Posterior vena cava (tissue), 2 donors: ENCODE data around the gene LY6G5C. TPM values are rescaled to one million over a fixed set of nuclear protein-coding genes. Genes with fewer than 3 reads are reported as not detected.

Experiments
- DNase-seq: peaks from one replicate; pipeline ENCODE4 v3.0.0-alpha.2; 2020; ENCODE audit warnings: low spot score
- intact Hi-C, 2 donors: fragments of 100-400 bp; cut with DNase I; formaldehyde crosslinking; loops; one replicate each; pipeline versions ENCODE4 v1.14.1 to v1.14.2; 2022 to 2023
- long read RNA-seq, 2 donors: library from polyadenylated mRNA; unstranded; transcript quantifications; one replicate each; pipeline ENCODE4 v2.0.0, GENCODE V29; 2020 to 2021
- total RNA-seq, 2 donors: library from RNA; stranded (reverse); fragmentation: NEBNext Ultra II Directional; extraction: Animal tissue kit (Norgen Biotek cat#: 25700); gene quantifications; one replicate each; pipeline ENCODE4 v1.2.1, GENCODE V29; 2021
- donor health status: DM: yes; HTN: yes; CAD: no.
- donor health status: DM: yes; HTN: yes; CAD: no.

LY6G5C gene, protein sequence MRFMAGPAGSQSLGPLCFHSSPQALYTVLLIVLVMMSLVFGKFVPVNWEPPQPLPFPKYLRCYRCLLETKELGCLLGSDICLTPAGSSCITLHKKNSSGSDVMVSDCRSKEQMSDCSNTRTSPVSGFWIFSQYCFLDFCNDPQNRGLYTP
- total RNA-seq = 1 to 10 TPM; 1.7 to 1.9 TPM
- long read RNA-seq, donor 1 = 0 reads
- long read RNA-seq, donor 2, partial matches to known transcripts = 0 of 2 reads
- long read RNA-seq, donor 2, other reads (novel, unspliced or antisense) = 1 of 2 reads

DNA sequence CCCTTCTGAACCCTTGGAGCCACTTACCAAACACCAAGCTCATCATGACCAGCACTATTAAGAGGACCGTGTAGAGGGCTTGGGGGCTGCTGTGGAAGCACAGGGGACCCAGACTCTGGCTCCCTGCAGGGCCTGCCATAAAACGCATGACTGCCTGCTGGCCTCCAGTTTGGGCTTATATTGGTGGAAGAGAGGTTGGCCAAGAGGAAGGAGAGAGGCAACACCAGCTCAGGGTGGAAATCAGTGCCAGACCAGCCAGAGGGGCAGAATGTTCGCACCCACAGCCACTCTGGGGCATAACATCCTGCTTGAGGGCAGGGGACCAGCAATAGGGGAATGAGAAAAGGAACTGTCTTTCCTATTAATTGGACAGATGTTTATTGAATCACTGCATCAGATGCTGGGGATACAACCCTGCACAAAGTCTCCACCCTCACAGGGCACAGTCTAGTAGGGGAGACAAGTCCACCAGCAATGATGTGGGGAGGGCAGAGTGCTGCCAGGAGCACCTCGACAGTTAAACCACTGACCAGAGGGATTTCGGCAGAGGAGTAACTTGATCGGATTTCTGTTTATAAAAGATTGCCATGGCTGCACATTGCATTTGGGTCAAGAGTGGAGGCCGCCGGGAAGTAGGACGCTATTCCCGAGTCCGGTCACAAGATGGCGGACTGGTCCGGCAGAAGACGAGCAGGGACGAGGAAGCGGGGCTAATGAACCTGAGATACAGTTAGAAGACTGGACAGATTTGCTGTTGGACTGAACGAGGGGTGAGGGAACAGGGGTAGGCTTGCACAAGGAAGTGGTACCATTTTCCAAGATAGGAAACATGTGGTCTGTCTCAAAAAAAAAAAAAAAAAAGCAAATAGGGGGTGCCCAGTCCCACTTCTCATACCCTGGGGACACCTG, at the start of gene LY6G5C:
LY6G5C (minus strand) TSS at position 842 of the 909 bp plus-strand sequence; CDS start at position 148, 694 bp downstream.
- DNase-seq = peak; percentile 95
- intact Hi-C loops = loop anchor here (5.0 to 10.0 kb wide), 2 partner anchors 152 to 154 kb away; no protein-coding TSS in a partner anchor

DNA sequence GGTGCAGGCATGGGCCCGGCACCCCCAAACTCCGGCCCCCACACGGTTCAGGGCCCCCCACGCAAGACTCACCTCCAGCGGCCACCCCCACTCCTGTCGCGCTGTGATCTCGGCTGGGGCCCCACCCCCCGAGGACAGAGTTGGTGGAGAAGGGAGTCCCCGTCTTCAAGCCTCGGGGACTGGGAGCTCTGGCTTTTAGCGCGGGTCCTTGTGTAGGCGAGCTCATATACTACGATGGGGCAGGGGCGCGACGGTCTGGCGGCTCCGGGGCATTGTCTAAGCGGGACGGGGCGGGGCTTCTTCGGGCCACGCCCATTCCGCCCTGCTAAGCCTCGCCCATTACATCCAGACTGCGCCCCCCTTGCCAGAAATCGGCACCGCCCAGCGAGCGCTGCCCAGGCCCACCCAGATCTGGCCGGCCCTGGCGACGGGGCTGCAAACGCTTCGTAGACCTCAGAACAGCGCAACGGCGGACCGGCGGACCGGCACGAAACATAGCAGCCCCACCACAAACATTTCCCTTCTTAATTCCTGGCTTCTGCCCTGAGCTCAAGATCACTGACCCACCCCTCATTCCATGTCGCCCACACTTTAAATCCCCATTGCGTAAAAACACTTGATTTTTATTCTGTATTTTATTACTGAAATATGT, 49.2 kb upstream of the LY6G5C start:
- intact Hi-C loops = loop anchor here (10.0 kb wide), 2 partner anchors 65 to 725 kb away; partner anchors contain the start of gene VARS1 (in 2 of the 2)
- peak; percentile 97 for DNase-seq

DNA sequence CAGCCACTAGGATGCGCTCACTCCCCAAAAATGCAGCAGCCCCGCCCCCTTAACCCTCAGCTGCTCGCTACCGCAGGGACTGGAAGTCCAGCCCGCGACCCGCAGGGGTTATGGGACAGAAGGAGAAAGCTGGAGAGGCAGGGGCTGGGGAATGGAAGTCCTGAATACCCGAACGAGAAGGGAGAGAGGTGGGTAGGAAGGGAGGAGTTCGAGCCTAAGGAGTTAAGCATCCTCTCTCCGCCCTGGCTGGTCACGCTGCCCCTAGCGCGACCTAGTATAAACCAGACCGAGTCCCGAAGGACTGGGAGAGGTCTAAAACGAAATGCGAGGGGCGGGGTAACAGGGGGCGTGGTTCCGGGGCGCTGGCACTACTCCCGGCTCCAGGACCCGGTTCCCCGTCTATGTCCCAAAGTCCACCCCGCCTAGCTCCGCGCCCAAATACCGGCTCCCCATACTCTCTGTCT, 48.7 kb upstream of the LY6G5C start:
- intact Hi-C loops = loop anchor here in 1 of 2 donors (10.0 kb wide), 2 partner anchors 65 to 725 kb away; partner anchors contain the start of gene VARS1
- peak; percentile 98 for DNase-seq

DNA sequence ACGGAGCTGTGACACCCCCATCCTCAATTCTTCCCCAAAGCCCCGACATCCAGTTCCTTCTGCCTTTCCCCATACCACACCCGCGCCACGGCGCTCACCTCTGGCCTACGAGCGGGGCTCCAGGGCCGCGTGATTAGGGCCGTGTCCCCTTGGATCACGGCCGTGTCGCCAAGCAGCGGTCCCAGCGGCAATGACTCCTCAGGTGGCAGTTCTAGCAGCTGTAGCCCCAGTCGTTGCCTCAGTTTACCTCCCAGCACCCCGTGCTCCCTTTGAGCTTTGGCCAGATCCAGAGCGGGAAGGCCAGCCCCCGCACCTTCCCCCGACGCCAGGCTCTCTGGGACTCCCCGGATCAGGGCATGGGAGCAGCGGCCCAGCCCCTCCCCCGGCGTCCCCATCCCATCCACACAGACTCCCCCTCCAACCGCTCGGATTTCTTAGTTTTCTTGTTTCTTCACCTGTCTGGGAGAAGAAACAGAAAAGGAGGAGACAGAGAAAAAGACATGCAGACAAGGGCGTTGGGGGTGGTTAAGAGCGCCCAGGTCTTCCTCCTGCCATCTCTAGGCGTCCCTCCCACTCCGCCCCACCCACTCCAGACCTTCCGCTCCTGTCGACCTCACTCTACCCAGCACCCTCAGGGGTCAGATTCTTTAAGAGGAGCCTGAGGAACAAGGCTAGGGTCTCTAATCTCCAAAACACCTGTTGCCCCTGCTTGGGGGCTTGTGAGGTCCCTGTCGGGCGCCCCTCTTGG, 48.1 kb upstream of the LY6G5C start, which contains the start of gene DDAH2:
DDAH2 (minus strand) TSS at position 533 of the 748 bp plus-strand sequence; CDS start at position 395, 138 bp downstream.
- peak; percentile 85 for DNase-seq
- intact Hi-C loops = loop anchor here in 1 of 2 donors (10.0 kb wide), 2 partner anchors 66 to 724 kb away; partner anchors contain the start of gene VARS1

DNA sequence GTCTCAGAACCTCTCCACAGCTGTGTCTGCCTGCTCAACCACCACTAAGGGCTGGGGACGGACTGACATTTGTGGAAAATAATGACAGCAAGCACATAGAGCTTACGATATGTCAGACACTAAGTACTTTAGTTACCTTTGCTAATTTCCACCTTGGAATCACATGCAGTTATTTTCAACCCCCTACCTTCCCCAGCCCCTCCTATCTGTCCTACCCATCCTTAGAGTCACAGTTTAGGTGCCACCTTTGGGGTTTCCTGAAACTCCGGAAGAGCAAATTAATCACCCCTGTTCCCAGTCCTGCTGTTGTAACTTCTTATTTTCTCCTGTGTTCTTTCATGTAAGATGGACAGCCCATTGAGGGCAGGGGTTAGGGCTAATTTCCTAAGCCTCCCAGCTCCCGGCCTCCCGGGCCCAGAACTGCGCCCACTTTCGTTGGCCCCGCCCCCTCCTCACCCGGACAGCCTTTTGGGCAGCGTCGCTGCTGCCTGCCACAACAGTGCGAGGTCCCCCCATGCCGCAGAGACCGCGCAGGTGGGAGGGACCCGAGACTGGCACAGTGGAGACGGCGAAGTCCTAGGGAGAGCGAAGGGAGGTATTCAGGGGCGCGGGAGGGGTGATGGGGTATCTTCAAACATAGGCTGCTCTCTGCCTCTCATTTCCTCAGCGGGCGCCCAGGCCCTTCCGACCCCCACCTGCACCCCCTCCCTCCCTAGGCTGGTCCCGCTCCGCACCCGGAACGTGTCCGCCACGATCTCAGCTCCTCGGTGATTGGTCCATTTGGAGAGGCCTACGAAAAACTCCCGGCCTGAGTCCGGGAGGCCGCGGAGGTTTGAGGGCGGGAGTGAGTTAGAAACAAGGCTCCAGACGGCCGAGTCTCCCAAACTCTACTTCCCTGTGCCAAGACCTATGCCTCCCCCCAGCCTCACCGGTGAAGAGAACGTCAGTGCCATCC, 47.1 kb upstream of the LY6G5C start:
- intact Hi-C loops = loop anchor here in 1 of 2 donors (10.0 kb wide), 2 partner anchors 67 to 723 kb away; partner anchors contain the start of gene VARS1
- no peak for DNase-seq

DNA sequence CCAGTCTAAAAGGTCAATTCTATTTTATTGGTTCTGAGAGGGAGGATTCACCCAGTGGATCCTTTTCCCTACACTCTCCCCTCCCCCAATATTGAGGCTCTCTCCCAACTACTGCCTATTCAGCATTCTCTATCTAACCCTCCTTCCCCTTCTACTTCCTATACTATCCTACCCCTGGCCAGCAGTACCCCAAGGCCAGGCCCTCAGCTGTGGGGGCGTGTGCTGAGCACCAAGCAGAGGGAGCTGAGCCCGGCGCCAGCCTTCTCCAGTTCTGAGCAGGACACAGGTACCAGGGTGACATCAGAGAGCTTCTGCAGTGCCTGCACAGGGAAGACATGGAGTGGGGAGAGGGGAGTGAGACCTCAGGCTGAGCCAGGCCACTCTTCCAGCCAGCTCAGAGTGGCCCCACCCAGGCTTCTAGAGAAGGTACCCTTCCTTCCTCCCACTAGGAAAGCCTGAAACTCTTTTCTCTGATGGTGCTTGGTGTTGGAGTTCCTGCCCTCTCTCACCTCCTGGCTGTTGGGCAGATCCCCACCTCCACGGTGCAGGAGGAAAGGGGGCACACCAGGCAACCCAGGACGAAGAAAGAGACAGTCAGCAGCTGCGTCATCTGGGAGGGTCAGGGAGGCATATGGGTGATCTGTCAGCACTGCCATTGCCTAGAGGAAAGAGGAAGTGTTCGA, 46.3 kb upstream of the LY6G5C start:
- DNase-seq = no peak
- intact Hi-C loops = loop anchor here in 1 of 2 donors (10.0 kb wide), 2 partner anchors 68 to 722 kb away; partner anchors contain the start of gene VARS1

DNA sequence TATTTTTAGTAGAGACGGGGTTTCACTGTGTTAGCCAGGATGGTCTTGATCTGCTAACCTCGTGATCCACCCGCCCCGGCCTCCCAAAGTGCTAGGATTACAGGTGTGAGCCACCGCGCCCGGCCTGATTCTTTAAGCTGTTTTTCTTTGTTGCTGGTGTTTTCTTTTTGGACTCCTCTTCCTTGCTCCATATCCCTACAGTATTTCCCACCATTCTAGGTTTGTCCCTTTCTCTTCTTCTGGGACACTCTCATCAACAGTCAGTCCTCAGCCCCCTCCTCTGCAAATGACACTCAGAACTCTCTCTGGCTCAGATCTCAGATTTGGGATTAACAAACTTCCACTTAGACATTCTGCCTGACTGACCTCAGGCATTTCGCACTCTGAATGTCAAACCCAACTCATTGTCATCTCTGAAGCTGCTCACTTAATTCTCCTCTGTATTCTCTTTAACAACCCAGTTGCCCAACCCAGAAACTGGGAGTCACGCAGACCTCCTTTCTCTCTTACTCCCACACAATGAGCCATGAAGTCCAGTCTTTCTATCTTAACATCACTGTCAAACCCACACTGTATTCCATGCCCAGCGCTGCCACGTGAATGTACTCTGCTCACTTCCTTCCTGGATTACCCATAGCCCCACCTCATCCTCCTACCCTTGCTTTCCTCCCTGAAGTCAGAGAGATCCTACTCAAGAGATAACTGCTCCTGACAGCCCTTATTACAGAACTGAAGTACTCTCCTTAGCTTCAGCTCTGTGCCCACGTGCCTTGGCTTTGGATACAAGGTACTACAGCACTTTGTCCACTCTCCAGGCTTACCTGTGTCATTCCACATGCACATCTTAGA, 44.9 kb upstream of the LY6G5C start:
- no peak for DNase-seq
- intact Hi-C loops = loop anchor here in 1 of 2 donors (10.0 kb wide), 2 partner anchors 69 to 721 kb away; partner anchors contain the start of gene VARS1

DNA sequence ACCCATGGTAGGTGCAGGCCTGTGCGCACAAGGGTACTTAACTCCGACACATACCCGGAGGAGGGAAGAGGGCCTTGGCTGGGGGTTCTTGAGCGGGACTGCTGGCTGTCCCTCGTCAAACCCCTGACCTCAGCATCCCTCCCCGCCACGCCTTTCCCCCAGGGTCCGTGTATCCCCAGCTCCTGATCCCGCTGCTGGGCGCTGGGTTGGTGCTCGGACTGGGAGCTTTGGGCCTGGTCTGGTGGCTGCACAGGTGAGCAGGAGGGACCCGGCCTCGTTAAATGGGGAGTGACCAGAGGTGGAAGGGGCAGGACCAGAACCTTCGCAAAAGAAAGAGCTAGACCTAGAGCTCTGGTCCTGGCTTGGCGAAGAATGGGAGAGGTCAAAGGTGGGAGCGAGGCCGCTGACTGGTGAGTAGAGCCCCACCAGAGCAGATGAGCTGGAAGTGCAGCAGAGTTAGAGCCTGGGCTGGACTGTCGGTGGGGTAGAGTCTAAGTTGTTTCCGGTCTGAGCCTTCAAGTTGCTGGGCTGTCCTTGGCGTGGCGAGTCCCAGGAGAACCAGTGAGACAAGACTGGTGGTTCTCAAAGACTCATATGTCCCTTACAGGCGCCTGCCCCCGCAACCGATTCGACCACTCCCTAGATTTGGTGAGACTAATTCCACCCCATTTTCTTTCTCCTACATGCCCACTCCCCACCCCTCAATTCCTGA, 43.3 kb upstream of the LY6G5C start:
- DNase-seq = no peak
- intact Hi-C loops = loop anchor here in 1 of 2 donors (1.0 to 10.0 kb wide), 3 partner anchors 32 to 719 kb away; partner anchors contain the start of gene VARS1

DNA sequence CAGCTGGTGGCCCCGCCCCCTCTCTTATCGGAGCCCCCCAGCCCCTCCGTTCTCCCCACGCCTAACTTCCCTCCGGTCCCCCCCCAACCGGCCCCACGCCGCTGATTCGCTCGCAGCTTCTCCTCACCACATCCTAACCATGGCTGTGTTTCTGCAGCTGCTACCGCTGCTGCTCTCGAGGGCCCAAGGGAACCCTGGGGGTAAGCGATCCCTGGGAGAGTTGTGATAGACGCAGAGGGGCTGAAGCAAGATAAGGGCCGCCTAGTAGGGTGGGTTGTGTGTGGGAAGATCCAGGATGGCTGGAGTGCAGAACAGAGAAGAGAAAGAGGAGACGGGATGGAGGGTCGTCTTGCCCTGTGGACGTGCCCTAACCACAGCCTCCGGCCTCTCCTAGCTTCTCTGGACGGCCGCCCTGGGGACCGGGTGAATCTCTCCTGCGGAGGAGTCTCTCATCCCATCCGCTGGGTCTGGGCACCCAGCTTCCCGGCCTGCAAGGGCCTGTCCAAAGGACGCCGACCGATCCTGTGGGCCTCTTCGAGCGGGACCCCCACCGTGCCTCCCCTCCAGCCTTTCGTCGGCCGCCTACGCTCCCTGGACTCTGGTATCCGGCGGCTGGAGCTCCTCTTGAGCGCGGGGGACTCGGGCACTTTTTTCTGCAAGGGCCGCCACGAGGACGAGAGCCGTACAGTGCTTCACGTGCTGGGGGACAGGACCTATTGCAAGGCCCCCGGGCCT, 42.5 kb upstream of the LY6G5C start, which contains the start of gene MPIG6B:
MPIG6B (plus strand) TSS at position 129 of the 735 bp plus-strand sequence; CDS start at position 140, 11 bp downstream.
- no peak for DNase-seq
- intact Hi-C loops = loop anchor here in 1 of 2 donors (1.0 to 10.0 kb wide), 3 partner anchors 33 to 719 kb away; partner anchors contain the start of gene VARS1

DNA sequence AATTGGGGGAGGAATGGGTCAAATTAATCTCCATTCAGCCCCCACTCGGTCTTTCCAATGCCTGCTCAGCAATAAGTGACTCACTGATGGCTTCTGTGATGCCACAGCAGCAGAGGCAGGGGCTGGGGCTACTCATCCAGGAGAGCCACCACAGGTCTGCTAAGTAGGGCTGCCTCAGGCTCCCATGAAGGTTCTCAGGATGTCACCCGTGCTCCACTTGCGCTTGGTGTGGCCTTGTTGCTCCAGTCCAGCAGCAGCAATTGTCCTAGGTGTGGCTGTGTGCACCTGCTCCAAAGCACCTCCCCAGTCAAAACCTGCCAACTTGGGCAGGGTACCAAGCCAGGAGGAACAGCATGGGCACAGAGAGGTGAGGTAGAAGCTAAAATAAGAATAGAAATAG, 41.3 kb upstream of the LY6G5C start:
- intact Hi-C loops = loop anchor here in 1 of 2 donors (10.0 kb wide), 2 partner anchors 73 to 717 kb away; partner anchors contain the start of gene VARS1
- no peak for DNase-seq

DNA sequence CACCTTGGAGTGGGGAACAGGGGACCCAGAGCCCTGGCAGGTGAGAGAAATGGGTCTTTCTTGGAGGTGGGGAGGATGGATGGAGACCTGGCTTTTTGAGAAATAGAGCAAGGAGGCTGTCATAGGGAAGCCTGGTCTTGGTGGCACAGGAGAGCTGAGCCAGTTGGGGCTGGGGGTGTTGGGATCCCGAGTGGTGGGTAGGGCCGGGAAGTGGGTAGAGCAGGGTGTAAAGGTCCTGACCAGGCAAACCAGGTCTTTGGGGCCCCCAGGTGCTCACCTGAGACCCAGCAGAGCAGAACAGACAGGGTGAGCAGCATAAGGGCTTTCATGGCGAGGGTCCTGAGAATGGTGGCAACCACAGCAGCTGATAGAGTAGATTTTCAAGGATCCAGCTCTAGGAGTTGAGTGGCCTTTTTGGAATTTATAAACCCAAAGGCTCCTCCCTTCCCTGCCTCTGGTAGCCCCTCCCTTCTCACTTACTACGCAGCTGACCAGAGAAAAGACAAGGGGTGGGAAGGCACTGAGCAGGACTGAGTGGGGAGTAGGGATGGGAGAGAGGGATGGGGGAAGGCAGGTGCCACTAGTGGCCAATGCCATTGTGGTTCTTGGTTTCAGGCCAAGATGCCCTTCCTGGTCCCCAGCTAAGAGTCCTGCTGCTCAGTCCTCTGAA, 40.6 kb upstream of the LY6G5C start, which contains the start of gene LY6G6C:
LY6G6C (minus strand) TSS at position 396 of the 670 bp plus-strand sequence; CDS start at position 329, 67 bp downstream.
- intact Hi-C loops = loop anchor here in 1 of 2 donors (10.0 kb wide), 2 partner anchors 73 to 717 kb away; partner anchors contain the start of gene VARS1
- no peak for DNase-seq

DNA sequence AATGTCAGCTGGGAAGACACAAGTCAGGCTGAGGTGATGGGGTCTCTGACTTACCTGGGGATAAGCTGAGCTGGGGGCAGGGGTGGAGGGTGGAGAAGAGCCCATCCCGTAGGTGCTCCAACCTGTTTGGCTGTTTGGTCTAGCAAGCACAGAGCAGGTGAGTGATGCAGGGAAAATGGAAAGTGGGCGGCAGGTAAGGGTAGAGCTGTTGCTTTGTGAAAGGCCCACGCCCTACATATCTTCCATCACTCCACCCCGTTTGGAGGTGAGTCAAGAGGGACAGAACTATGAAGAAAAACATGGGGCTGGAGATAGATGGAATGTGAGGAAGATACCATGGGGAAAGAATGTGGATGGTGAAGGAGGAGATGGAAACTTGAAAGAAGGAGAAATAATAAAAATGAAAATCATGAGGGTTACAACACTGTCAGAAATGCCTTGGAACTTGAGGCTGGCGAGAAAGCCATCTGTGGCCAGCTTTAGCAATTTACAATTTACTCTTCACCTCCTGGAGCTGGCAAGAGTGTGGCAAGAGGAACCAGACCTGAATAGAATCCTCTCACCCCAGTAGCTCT, 39.4 kb upstream of the LY6G5C start:
- intact Hi-C loops = loop anchor here in 1 of 2 donors (10.0 kb wide), 2 partner anchors 75 to 715 kb away; partner anchors contain the start of gene VARS1

DNA sequence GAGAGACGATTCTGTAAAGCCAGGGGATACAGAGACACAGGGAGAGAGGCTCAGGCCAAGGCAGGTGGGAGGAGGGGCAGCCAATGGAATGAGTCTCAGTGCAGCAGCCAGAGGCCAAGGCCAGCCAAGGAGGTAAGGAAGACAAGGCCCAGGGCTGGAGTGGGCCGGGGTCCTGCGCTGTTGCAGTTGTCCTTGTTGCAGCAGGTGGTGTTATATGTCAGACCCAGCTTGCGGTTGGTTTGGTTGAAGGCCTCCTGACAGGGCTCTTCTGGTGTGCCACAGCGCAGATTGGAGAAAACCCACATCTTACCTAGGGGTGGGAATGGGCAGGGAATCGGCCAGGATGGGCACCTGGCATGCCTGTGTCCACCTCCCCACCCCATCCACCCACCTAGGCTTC, 38.1 kb upstream of the LY6G5C start:
- DNase-seq = no peak

More for the DNA sequence above, 39.4 kb upstream of the LY6G5C start:
- no peak for DNase-seq

More for the DNA sequence above, 38.1 kb upstream of the LY6G5C start:
- intact Hi-C loops = no loop called here
